Esophagus squamous epithelium (tissue), 5 donors: ENCODE measurements around the gene ANKRD44. TPM values are rescaled to one million over a fixed set of nuclear protein-coding genes. Genes with fewer than 3 reads are reported as not detected.
"Not testable (repeated sequence)": the region's sequence is repeated elsewhere in the genome, so short reads cannot be mapped to it uniquely, and the experiment has no call there.

Experiments used
- DNase-seq: peaks from one replicate; lab custom pipeline; 2025; lab: John Stamatoyannopoulos, UW
- H3K27ac ChIP-seq, 4 donors: fragments of 200-600 bp; sonication (generic); one replicate each; pipeline ENCODE4 v1.5.1; 2016 to 2019; ENCODE audit warnings: mild to moderate bottlenecking in 1 of 4
- H3K27me3 ChIP-seq, 4 donors: fragments of 200-600 bp; sonication (generic); 1 replicate in 3 of 4; 2 replicates in 1 of 4; pipeline versions ENCODE4 v1.5.1 to v1.6.0; 2017 to 2021; ENCODE audit warnings: antibody characterized with exemption in 1 of 4
- H3K36me3 ChIP-seq, 3 donors: fragments of 200-600 bp; sonication (generic); one replicate each; pipeline ENCODE4 v1.5.1; 2016 to 2019
- H3K4me1 ChIP-seq, 3 donors: fragments of 200-600 bp; sonication (generic); one replicate each; pipeline ENCODE4 v1.5.1; 2017 to 2019
- H3K4me3 ChIP-seq, 4 donors: fragments of 200-600 bp; sonication (generic); 1 replicate in 3 of 4; 2 replicates in 1 of 4; pipeline ENCODE4 v1.5.1; 2016 to 2019; ENCODE audit warnings: mild to moderate bottlenecking in 2 of 4, moderate library complexity in 1 of 4
- H3K9me3 ChIP-seq, 3 donors: fragments of 200-600 bp; sonication (generic); one replicate each; pipeline ENCODE4 v1.5.1; 2016 to 2019
- CTCF ChIP-seq, 6 experiments: fragments of 450-650 bp in 4 of 6; fragments of 200-600 bp in 2 of 6; sonication (generic) in 2 of 6; IDR thresholded peaks; one replicate each; pipeline ENCODE4 v1.5.1; 2016 to 2019; ENCODE audit warnings: antibody characterized with exemption in 6 of 6, mild to moderate bottlenecking in 4 of 6, moderate library complexity in 4 of 6
- POLR2A ChIP-seq, 4 donors: fragments of 450-650 bp; IDR thresholded peaks; one replicate each; pipeline ENCODE4 v1.6.1; 2017; ENCODE audit warnings: antibody characterized with exemption in 4 of 4, mild to moderate bottlenecking in 4 of 4, moderate library complexity in 3 of 4
- WGBS, 2 donors: methylation state at CpG; one replicate each; pipeline ENCODE4 v1.1.5; 2018; 5-methylcytosine and 5-hydroxymethylcytosine counted together
- intact Hi-C: fragments of 100-400 bp; cut with DNase I; formaldehyde crosslinking; loops from one replicate; pipeline ENCODE4 v1.15.0; 2022
- total RNA-seq, 4 donors: library from RNA; depleted of rRNA; stranded (reverse); fragments of >200 nt; gene quantifications; one replicate each; pipeline ENCODE4 v1.1.0, GENCODE V29; 2016
- donor health status: DM: yes; HTN: yes; CAD: no.

ANKRD44 gene
- total RNA-seq, 4 donors from 2014 or later: 4.5 to 54.0 (median 11.4) TPM

GRCh38 chr2:197242719-197243118 is 67.9 kb downstream of the ANKRD44 start:
- Histone ChIP-seq H3K4me3 (no peak overlapping the region), H3K4me1 (peaks cover 0 to 34% (median 6%) of the 10 kb centered on the region in 3 donors), H3K27me3 (no peaks in the 10 kb centered on the region), H3K9me3 (no peaks in the 10 kb centered on the region), H3K36me3 (no peaks in the 10 kb centered on the region), H3K27ac (no peak overlapping the region)
- TF ChIP-seq POLR2A (IDR thresholded peaks at IDR 0.05) (no peak), CTCF (IDR thresholded peaks at IDR 0.05) (no peak)
- intact Hi-C loops: no loop called here
- WGBS, 2 donors: 73 to 81% methylated on average over 2 of the region's 2 CpGs
- no peak for DNase-seq

- TF ChIP-seq CTCF (IDR thresholded peaks at IDR 0.05) (no peak), POLR2A (IDR thresholded peaks at IDR 0.05) (no peak)
- Histone ChIP-seq H3K9me3 (no peaks in the 10 kb centered on the region), H3K27ac (no peak overlapping the region), H3K36me3 (no peaks in the 10 kb centered on the region), H3K4me3 (no peak overlapping the region), H3K27me3 (no peaks in the 10 kb centered on the region), H3K4me1 (peaks cover 0 to 34% (median 6%) of the 10 kb centered on the region in 3 donors)
- intact Hi-C loops: no loop called here
- DNase-seq: no peak
Observed at GRCh38 chr2:197241596-197241995, 69.0 kb downstream of the ANKRD44 start.

- Histone ChIP-seq H3K9me3 (no peaks in the 10 kb centered on the region), H3K27ac (no peak overlapping the region), H3K4me1 (peaks cover 0 to 34% (median 6%) of the 10 kb centered on the region in 3 donors), H3K36me3 (no peaks in the 10 kb centered on the region), H3K4me3 (no peak overlapping the region), H3K27me3 (no peaks in the 10 kb centered on the region)
- WGBS, 2 donors: 0% methylated on average over 1 of the region's 1 CpG
- TF ChIP-seq CTCF (IDR thresholded peaks at IDR 0.05) (no peak), POLR2A (IDR thresholded peaks at IDR 0.05) (no peak)
- DNase-seq: no peak
- intact Hi-C loops: no loop called here
Observed at GRCh38 chr2:197241153-197241552, 69.4 kb downstream of the ANKRD44 start.

GRCh38 chr2:197240421-197241041 is 70.0 kb downstream of the ANKRD44 start:
- TF ChIP-seq CTCF (IDR thresholded peaks at IDR 0.05) (no peak), POLR2A (IDR thresholded peaks at IDR 0.05) (no peak)
- Histone ChIP-seq H3K4me3 (no peak overlapping the region), H3K36me3 (no peaks in the 10 kb centered on the region), H3K27me3 (no peaks in the 10 kb centered on the region), H3K9me3 (no peaks in the 10 kb centered on the region), H3K4me1 (peaks cover 0 to 34% (median 6%) of the 10 kb centered on the region in 3 donors), H3K27ac (peak overlapping the region in 1 of 4 donors; percentile 0)
- DNase-seq: no peak
- intact Hi-C loops: no loop called here
- 50 to 54% methylated on average over 1 of the region's 1 CpG for WGBS, 2 donors

- Histone ChIP-seq H3K4me1 (peaks cover 0 to 34% (median 6%) of the 10 kb centered on the region in 3 donors), H3K27ac (peak overlapping the region in 1 of 4 donors; percentile 0)
- 38 to 44% methylated on average over 7 of the region's 7 CpGs for WGBS, 2 donors
- DNase-seq, H3K9me3 ChIP-seq, H3K27me3 ChIP-seq, H3K36me3 ChIP-seq, H3K4me3 ChIP-seq, intact Hi-C loops: not testable (repeated sequence)
Observed at GRCh38 chr2:197240018-197240417, 70.6 kb downstream of the ANKRD44 start.
